HG03103 (cell line): ENCODE measurements around the gene PGM2.
"Not testable (repeated sequence)": the region's sequence is repeated elsewhere in the genome, so short reads cannot be mapped to it uniquely, and the experiment has no call there.

Experiments
- ATAC-seq: cut with Tn5 transposase; IDR thresholded peaks from one replicate; pipeline ENCODE4 v1.9.1; 2021; ENCODE audit warnings: low read depth; ENCODE audit not compliant: unreplicated experiment

The PGM2 gene

GRCh38 chr4:37826295-37827029 is at the start of gene PGM2:
TSS of gene PGM2 (plus strand) at chr4:37826686. CDS start at chr4:37826733, 47 bp downstream.
- peak; percentile 91 for ATAC-seq

- ATAC-seq, result no peak
Observed at GRCh38 chr4:37779896-37780295, 46.6 kb upstream of the PGM2 start.

- no peak for ATAC-seq
Observed at GRCh38 chr4:37780444-37781130, 45.9 kb upstream of the PGM2 start.

- ATAC-seq, result no peak
Observed at GRCh38 chr4:37781131-37781455, 45.4 kb upstream of the PGM2 start.

- ATAC-seq, result not testable (repeated sequence)
Observed at GRCh38 chr4:37786267-37786666, 40.2 kb upstream of the PGM2 start.

GRCh38 chr4:37787883-37788460 is 38.5 kb upstream of the PGM2 start:
- not testable (repeated sequence) for ATAC-seq

GRCh38 chr4:37788819-37789218 is 37.7 kb upstream of the PGM2 start:
- ATAC-seq, result no peak

GRCh38 chr4:37792241-37792640 is 34.2 kb upstream of the PGM2 start:
- ATAC-seq, result no peak

GRCh38 chr4:37793562-37793961 is 32.9 kb upstream of the PGM2 start:
- ATAC-seq, result no peak

- ATAC-seq, result no peak
Observed at GRCh38 chr4:37794056-37794455, 32.4 kb upstream of the PGM2 start.

GRCh38 chr4:37795581-37796195 is 30.8 kb upstream of the PGM2 start:
- no peak for ATAC-seq

GRCh38 chr4:37797374-37797773 is 29.1 kb upstream of the PGM2 start:
- ATAC-seq, result no peak

GRCh38 chr4:37797923-37798322 is 28.6 kb upstream of the PGM2 start:
- ATAC-seq, result no peak

GRCh38 chr4:37798616-37799015 is 27.9 kb upstream of the PGM2 start:
- ATAC-seq, result no peak

GRCh38 chr4:37799941-37800554 is 26.4 kb upstream of the PGM2 start:
- no peak for ATAC-seq

- ATAC-seq, result no peak
Observed at GRCh38 chr4:37802068-37802666, 24.3 kb upstream of the PGM2 start.

- ATAC-seq, result no peak
Observed at GRCh38 chr4:37803348-37803973, 23.0 kb upstream of the PGM2 start.

GRCh38 chr4:37805091-37805490 is 21.4 kb upstream of the PGM2 start:
- no peak for ATAC-seq

- no peak for ATAC-seq
Observed at GRCh38 chr4:37812713-37813112, 13.8 kb upstream of the PGM2 start.

- ATAC-seq, result no peak
Observed at GRCh38 chr4:37815591-37815990, 10.9 kb upstream of the PGM2 start.
